K562 treated with DMSO at 1 percent for 24 hours (cell line): ENCODE results near the gene THG1L. TPM values are rescaled to one million over a fixed set of nuclear protein-coding genes. Genes with fewer than 3 reads are reported as not detected.

Experiments
- total RNA-seq: library from RNA; unstranded; fragments of 300-600 nt; gene quantifications from 2 replicates; pipeline ENCODE4 v1.2.3, GENCODE V29; 2022; ENCODE audit warnings: low read depth; ENCODE audit not compliant: insufficient read depth

The THG1L gene
- 7.2 and 8.5 TPM in 2 replicates for total RNA-seq

DNA sequence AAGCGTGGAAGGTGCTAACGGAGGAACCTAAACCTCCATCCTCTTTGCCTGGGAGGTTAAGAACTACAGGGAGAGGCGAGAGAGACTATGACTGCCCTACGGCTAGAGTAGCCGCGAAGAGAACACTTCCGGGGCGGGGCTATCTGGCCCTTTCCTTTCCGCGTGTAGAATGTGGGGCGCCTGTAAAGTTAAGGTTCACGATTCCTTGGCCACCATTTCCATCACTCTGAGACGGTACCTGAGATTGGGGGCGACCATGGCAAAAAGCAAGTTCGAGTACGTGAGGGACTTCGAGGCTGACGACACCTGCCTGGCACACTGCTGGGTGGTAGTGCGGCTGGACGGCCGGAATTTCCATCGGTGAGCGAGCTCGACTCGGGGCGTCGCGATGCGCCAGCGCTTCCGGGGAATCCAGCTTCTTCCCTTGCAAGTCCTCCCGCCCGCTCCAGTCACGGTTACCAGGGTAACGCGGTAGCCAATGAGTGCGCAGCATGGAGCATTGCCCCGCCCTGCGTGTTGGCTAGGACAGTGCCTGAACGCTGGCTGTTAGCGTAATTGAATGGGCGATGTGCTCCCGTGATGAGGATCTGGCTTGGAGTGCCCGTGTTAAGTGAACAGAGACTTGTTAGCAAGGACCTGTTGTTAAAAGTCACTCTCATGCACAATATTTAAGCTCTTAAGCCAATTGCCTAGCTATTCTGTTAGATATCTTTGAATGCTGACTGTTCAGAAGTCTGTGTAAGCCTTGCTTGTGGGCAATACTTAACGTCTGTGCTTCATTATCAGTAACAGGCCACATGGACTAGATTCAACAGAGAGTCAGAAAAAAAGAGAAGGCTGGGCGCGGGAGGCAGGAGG is at the start of gene THG1L:
TSS of gene THG1L (plus strand) at position 149 of the 858 bp plus-strand sequence. CDS start at position 170, 21 bp downstream.

DNA sequence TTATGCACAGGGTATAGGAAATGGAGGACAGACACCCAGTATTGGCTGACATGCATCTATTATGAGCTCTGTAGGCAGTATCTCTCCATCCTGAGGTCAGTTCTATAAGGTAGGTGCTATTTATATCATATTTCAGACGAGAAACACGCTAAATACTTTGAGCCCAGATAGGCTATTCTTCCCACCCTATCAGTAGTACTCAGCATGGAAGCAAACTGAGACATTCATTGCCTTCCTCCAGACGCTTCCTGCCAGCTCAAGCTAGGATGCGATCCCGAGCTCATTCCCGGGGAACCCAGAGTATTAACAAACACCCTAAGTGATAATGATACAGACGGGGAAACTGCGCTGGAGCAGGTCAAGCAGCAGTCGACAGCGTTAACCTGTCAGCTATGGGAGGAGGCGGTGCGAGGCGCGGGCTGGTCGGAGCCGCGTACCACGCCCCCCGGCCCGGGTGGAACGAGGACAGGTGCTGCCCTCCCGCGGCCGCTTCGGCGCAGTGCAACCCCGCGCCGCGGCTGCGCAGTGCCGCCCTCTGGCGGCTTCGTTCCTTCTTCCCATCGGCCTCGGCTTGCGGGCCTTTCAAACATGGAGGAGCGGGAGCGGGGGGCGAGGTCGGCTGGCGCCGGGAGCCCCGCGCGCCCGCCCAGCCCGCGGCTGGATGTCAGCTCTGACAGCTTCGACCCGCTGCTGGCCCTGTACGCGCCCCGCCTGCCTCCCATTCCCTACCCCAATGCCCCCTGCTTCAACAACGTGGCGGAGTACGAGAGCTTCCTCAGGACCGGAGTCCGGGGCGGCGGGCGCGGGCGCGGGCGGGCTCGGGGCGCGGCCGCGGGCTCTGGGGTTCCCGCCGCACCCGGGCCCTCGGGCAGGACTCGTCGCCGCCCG is 12.2 kb downstream of the THG1L start, which contains the start of gene LSM11:
TSS of gene LSM11 (plus strand) at position 550 of the 888 bp plus-strand sequence. CDS start at position 589, 39 bp downstream.

Other genes starting within 250 kb of the THG1L start
- 9.7 and 9.8 TPM in 2 replicates for gene ADAM19, start 155.6 kb upstream of the THG1L start, total RNA-seq
- 0.21 TPM in 1 of 2 replicates, not detected in the other for gene SOX30, start 79.0 kb upstream of the THG1L start, total RNA-seq
- not detected in 2 replicates for gene C5orf52, start 59.9 kb upstream of the THG1L start, total RNA-seq
- gene LSM11, start 12.3 kb downstream of the THG1L start, total RNA-seq: 4.1 and 4.2 TPM in 2 replicates
- gene CLINT1, start 127.7 kb downstream of the THG1L start, total RNA-seq: 46.8 and 49.9 TPM in 2 replicates